Type B pancreatic cell (in vitro differentiated cells): ENCODE measurements around the gene PRKAR1B. TPM values are rescaled to one million over a fixed set of nuclear protein-coding genes. Genes with fewer than 3 reads are reported as not detected.

ENCODE experiments used
- DNase-seq: peaks from one replicate; pipeline ENCODE4 v3.0.0; 2021; ENCODE audit warnings: mixed read lengths; ENCODE audit not compliant: unreplicated experiment; ENCODE audit errors: extremely low spot score
- H3K27ac Mint-ChIP-seq: 2 replicates; pipeline ENCODE4 v1.8.0; 2021; ENCODE audit warnings: mild to moderate bottlenecking, mixed read lengths
- H3K27me3 Mint-ChIP-seq: 2 replicates; pipeline ENCODE4 v1.8.0; 2021; ENCODE audit warnings: mixed read lengths
- H3K36me3 Mint-ChIP-seq: 2 replicates; pipeline ENCODE4 v1.8.0; 2021; ENCODE audit warnings: mixed read lengths
- H3K4me1 Mint-ChIP-seq: one replicate; pipeline ENCODE4 v1.8.0; 2021; ENCODE audit warnings: mixed read lengths; ENCODE audit not compliant: unreplicated experiment
- H3K4me3 Mint-ChIP-seq: 2 replicates; pipeline ENCODE4 v1.8.0; 2021; ENCODE audit warnings: mild to moderate bottlenecking, mixed read lengths
- H3K9me3 Mint-ChIP-seq: 2 replicates; pipeline ENCODE4 v1.8.0; 2021; ENCODE audit warnings: mixed read lengths
- CTCF ChIP-seq: fragments of 200-600 bp; sonication (generic); conservative IDR thresholded peaks from 2 replicates; pipeline ENCODE4 v1.5.0; 2021; ENCODE audit warnings: antibody characterized with exemption, mild to moderate bottlenecking
- total RNA-seq: library from RNA; stranded (reverse); gene quantifications from 2 replicates; pipeline ENCODE4 v1.2.1, GENCODE V29; 2021; ENCODE audit warnings: low replicate concordance

PRKAR1B gene
- total RNA-seq, 1 donor from 2014 or later = 26.1 TPM

- no peak for DNase-seq
- Mint-ChIP-seq H3K4me1 (peaks cover 10% of the 10 kb centered on the region), H3K9me3 (no peaks in the 10 kb centered on the region), H3K4me3 (no peak overlapping the region), H3K27ac (no peak overlapping the region), H3K36me3 (peaks cover 28% of the 10 kb centered on the region), H3K27me3 (no peaks in the 10 kb centered on the region)
- TF ChIP-seq CTCF = no peak
These were observed 19.6 kb downstream of the PRKAR1B start for GRCh38 chr7:707296-708000.

GRCh38 chr7:706721-707120, 20.4 kb downstream of the PRKAR1B start:
- H3K27me3 Mint-ChIP-seq = no peaks in the 10 kb centered on the region
- no peak for TF ChIP-seq CTCF
- H3K4me1 Mint-ChIP-seq = peaks cover 10% of the 10 kb centered on the region
- peaks cover 33% of the 10 kb centered on the region for H3K36me3 Mint-ChIP-seq
- H3K27ac Mint-ChIP-seq = no peak overlapping the region
- no peaks in the 10 kb centered on the region for H3K9me3 Mint-ChIP-seq
- H3K4me3 Mint-ChIP-seq = no peak overlapping the region
- no peak for DNase-seq

GRCh38 chr7:703049-703448, 24.0 kb downstream of the PRKAR1B start:
- Mint-ChIP-seq H3K27me3 (no peaks in the 10 kb centered on the region), H3K4me3 (no peak overlapping the region), H3K9me3 (no peaks in the 10 kb centered on the region), H3K36me3 (peaks cover 33% of the 10 kb centered on the region), H3K27ac (no peak overlapping the region), H3K4me1 (peaks cover 16% of the 10 kb centered on the region)
- TF ChIP-seq CTCF = no peak
- DNase-seq = no peak

- Mint-ChIP-seq H3K4me3 (no peak overlapping the region), H3K36me3 (peaks cover 22% of the 10 kb centered on the region), H3K9me3 (no peaks in the 10 kb centered on the region), H3K27me3 (no peaks in the 10 kb centered on the region), H3K4me1 (peaks cover 10% of the 10 kb centered on the region), H3K27ac (peak overlapping the region; percentile 32)
- DNase-seq = no peak
- TF ChIP-seq CTCF = no peak
These were observed 25.9 kb downstream of the PRKAR1B start for GRCh38 chr7:701086-701671.

- DNase-seq = no peak
- H3K9me3 Mint-ChIP-seq = no peaks in the 10 kb centered on the region
- no peaks in the 10 kb centered on the region for H3K27me3 Mint-ChIP-seq
- H3K4me3 Mint-ChIP-seq = no peak overlapping the region
- no peak overlapping the region for H3K27ac Mint-ChIP-seq
- H3K36me3 Mint-ChIP-seq = peaks cover 22% of the 10 kb centered on the region
- H3K4me1 Mint-ChIP-seq = peaks cover 10% of the 10 kb centered on the region
- no peak for TF ChIP-seq CTCF
These were observed 27.5 kb downstream of the PRKAR1B start for GRCh38 chr7:699476-700170.
